CMK (cell line): ENCODE results near the gene NOS1AP.

Experiments
- DNase-seq: peaks from one replicate; pipeline ENCODE4 v3.0.0-alpha.2; 2010; ENCODE audit warnings: low read depth

NOS1AP gene

GRCh38 chr1:162256287-162256686 lies 186.8 kb downstream of the NOS1AP start:
- no peak for DNase-seq

- no peak for DNase-seq
These were observed 188.9 kb downstream of the NOS1AP start for GRCh38 chr1:162258394-162258793.

GRCh38 chr1:162259894-162260455 lies 190.5 kb downstream of the NOS1AP start:
- no peak for DNase-seq

GRCh38 chr1:162264108-162264507 lies 194.6 kb downstream of the NOS1AP start:
- no peak for DNase-seq

GRCh38 chr1:162265983-162266382 lies 196.5 kb downstream of the NOS1AP start:
- DNase-seq = no peak

GRCh38 chr1:162270016-162270770 lies 200.7 kb downstream of the NOS1AP start:
- no peak for DNase-seq

GRCh38 chr1:162271972-162272371 lies 202.5 kb downstream of the NOS1AP start:
- no peak for DNase-seq

GRCh38 chr1:162272419-162272818 lies 202.9 kb downstream of the NOS1AP start:
- DNase-seq = no peak

- no peak for DNase-seq
These were observed 206.2 kb downstream of the NOS1AP start for GRCh38 chr1:162275622-162276175.

GRCh38 chr1:162276493-162276892 lies 207.0 kb downstream of the NOS1AP start:
- no peak for DNase-seq

GRCh38 chr1:162279136-162279498 lies 209.6 kb downstream of the NOS1AP start:
- DNase-seq = no peak

- DNase-seq = no peak
These were observed 211.9 kb downstream of the NOS1AP start for GRCh38 chr1:162281426-162281825.

GRCh38 chr1:162283657-162284056 lies 214.2 kb downstream of the NOS1AP start:
- no peak for DNase-seq

- no peak for DNase-seq
These were observed 214.9 kb downstream of the NOS1AP start for GRCh38 chr1:162284206-162284955.

- DNase-seq = no peak
These were observed 215.7 kb downstream of the NOS1AP start for GRCh38 chr1:162285149-162285561.

- DNase-seq = no peak
These were observed 221.5 kb downstream of the NOS1AP start for GRCh38 chr1:162291000-162291399.

- DNase-seq = no peak
These were observed 222.9 kb downstream of the NOS1AP start for GRCh38 chr1:162292422-162292849.

- DNase-seq = no peak
These were observed 223.7 kb downstream of the NOS1AP start for GRCh38 chr1:162293073-162293692.

- DNase-seq = no peak
These were observed 224.5 kb downstream of the NOS1AP start for GRCh38 chr1:162294015-162294414.

- DNase-seq = no peak
These were observed 227.7 kb downstream of the NOS1AP start for GRCh38 chr1:162297208-162297607.

- DNase-seq = no peak
These were observed 228.8 kb downstream of the NOS1AP start for GRCh38 chr1:162298266-162298665.

- no peak for DNase-seq
These were observed 229.5 kb downstream of the NOS1AP start for GRCh38 chr1:162299018-162299417.
